ENCODE data around the gene GRB10. TPM values are rescaled to one million over a fixed set of nuclear protein-coding genes. Genes with fewer than 3 reads are reported as not detected.

Gene GRB10
- total RNA-seq, 4 donors from 2014 or later, result 28.5 to 58.0 (median 53.0) TPM

DNA sequence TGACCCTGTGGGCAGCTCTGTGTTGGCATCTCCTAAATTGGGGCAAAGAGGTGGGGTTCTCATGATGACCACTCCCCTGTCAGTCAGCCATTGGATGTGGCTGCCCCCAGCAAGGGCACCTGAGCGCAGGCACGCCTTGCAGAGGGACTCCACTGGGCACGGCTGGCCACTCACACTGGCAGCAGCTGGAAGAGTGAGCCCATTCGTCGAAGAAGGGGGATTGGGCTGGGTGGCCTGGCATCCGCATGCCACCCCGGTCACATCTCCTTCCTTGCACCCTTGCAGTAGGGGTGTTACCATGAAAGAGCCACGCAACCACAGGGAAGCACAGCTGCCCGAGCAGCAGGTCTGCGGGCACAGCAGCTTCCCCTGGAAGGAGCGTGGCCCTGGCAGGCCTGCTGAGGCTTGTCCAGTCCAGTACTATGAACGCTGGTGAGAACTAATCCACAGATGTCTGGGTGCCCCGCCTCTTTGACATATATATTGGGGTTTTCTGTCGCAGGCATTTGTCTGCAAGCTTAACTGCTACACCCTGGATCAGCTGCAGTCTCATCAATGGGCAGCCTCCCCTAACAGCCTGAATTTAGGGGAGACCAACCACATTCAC is 25.7 kb upstream of the GRB10 start:
- WGBS, 2 donors (ENCODE audit: low coverage in 1 of 2), result 100% methylated on average over 1 of the region's 14 CpGs; no CpG with 5 or more reads in 1 of the 2 donors
- Histone ChIP-seq H3K9me3 (no peaks in the 10 kb centered on the region), H3K36me3 (no peaks in the 10 kb centered on the region), H3K27me3 (peaks cover 40% of the 10 kb centered on the region), H3K4me1 (peaks cover 0 to 13% (median 0%) of the 10 kb centered on the region in 3 donors), H3K4me3 (no peak overlapping the region), H3K27ac (no peak overlapping the region)
- TF ChIP-seq POLR2A (IDR thresholded peaks at IDR 0.05) (no peak), EP300 (IDR thresholded peaks at IDR 0.05) (no peak), POLR2AphosphoS5 (IDR thresholded peaks at IDR 0.05) (no peak)
- TF ChIP-seq, protein P1, sequence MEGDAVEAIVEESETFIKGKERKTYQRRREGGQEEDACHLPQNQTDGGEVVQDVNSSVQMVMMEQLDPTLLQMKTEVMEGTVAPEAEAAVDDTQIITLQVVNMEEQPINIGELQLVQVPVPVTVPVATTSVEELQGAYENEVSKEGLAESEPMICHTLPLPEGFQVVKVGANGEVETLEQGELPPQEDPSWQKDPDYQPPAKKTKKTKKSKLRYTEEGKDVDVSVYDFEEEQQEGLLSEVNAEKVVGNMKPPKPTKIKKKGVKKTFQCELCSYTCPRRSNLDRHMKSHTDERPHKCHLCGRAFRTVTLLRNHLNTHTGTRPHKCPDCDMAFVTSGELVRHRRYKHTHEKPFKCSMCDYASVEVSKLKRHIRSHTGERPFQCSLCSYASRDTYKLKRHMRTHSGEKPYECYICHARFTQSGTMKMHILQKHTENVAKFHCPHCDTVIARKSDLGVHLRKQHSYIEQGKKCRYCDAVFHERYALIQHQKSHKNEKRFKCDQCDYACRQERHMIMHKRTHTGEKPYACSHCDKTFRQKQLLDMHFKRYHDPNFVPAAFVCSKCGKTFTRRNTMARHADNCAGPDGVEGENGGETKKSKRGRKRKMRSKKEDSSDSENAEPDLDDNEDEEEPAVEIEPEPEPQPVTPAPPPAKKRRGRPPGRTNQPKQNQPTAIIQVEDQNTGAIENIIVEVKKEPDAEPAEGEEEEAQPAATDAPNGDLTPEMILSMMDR (IDR thresholded peaks at IDR 0.05), result no peak
- ATAC-seq, result no peak

DNA sequence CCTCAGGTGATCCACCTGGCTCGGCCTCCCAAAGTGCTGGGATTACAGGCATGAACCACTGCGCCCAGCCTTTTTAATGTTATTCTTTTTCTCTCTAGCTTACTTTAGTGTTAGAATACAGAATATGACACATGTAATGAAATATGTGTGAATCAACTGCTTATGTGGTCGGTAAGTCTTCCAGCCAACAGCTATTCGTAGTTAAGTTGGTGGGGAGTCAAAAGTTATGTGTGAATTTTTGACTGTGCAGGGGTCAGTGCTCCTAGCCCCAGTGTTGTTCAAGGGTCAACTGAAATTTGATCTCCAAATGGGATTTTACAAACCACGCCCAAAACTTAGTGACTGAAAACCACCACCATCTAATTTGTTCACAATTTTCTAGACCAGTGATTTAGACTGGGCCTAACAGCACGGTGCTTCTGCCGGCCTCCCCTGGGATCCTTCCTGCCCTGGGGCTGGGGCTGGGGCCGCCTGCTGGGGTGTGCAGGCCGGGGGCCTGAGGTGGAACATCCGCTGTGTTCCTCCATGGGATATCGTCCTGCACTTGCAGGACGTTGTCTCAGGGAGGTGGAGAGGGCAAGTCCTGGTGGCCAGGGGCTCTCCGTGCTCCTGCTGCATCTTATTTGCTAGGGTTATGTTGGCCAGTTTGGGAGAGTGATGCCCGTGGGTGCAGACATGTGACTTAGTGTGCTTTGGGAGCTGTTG is 24.5 kb upstream of the GRB10 start:
- ATAC-seq, result no peak
- WGBS, 2 donors (ENCODE audit: low coverage in 1 of 2), result 73 to 95% methylated on average over 3 to 6 of the region's 14 CpGs

DNA sequence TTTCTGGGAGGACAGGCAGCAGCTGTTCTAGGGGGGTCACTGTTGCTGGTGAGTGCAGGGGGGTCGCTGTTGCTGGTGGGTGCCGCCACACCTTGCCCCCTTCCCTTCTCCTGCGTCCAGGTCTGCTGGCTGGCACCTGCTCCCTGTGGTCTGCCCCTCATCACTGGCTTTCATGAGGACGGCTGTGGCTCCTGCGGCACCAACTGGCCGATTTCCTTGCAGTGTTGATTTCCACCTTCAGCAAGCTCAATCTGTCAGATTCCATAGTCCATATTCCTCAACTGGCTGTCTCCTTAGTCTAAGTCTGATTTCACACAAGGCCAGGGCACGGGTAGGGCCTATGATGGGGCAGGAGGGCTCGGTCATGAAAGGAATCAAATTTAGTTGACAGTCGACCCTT is 23.4 kb upstream of the GRB10 start:
- H3K36me3 ChIP-seq, result no peaks in the 10 kb centered on the region
- H3K27ac ChIP-seq, result no peak overlapping the region
- WGBS, 2 donors (ENCODE audit: low coverage in 1 of 2), result 66 to 87% methylated on average over 5 to 6 of the region's 9 CpGs
- TF ChIP-seq, protein P1 (IDR thresholded peaks at IDR 0.05), result no peak
- TF ChIP-seq POLR2AphosphoS5 (IDR thresholded peaks at IDR 0.05) (no peak), EP300 (IDR thresholded peaks at IDR 0.05) (no peak), POLR2A (IDR thresholded peaks at IDR 0.05) (no peak)
- no peaks in the 10 kb centered on the region for H3K4me1 ChIP-seq
- no peaks in the 10 kb centered on the region for H3K9me3 ChIP-seq
- H3K4me3 ChIP-seq, result no peak overlapping the region
- ATAC-seq, result no peak
- H3K27me3 ChIP-seq, result peaks cover 49% of the 10 kb centered on the region

More for the DNA sequence above, 24.5 kb upstream of the GRB10 start:
- no peak overlapping the region for H3K4me3 ChIP-seq
- no peak overlapping the region for H3K27ac ChIP-seq
- H3K4me1 ChIP-seq, result peaks cover 0 to under 1% (median 0%) of the 10 kb centered on the region in 3 donors
- H3K36me3 ChIP-seq, result no peaks in the 10 kb centered on the region
- H3K27me3 ChIP-seq, result peaks cover 43% of the 10 kb centered on the region
- H3K9me3 ChIP-seq, result no peaks in the 10 kb centered on the region
- TF ChIP-seq EP300 (IDR thresholded peaks at IDR 0.05), result no peak
- TF ChIP-seq, protein P1 (IDR thresholded peaks at IDR 0.05), result no peak
- TF ChIP-seq POLR2A (IDR thresholded peaks at IDR 0.05), result no peak
- TF ChIP-seq POLR2AphosphoS5 (IDR thresholded peaks at IDR 0.05), result no peak

DNA sequence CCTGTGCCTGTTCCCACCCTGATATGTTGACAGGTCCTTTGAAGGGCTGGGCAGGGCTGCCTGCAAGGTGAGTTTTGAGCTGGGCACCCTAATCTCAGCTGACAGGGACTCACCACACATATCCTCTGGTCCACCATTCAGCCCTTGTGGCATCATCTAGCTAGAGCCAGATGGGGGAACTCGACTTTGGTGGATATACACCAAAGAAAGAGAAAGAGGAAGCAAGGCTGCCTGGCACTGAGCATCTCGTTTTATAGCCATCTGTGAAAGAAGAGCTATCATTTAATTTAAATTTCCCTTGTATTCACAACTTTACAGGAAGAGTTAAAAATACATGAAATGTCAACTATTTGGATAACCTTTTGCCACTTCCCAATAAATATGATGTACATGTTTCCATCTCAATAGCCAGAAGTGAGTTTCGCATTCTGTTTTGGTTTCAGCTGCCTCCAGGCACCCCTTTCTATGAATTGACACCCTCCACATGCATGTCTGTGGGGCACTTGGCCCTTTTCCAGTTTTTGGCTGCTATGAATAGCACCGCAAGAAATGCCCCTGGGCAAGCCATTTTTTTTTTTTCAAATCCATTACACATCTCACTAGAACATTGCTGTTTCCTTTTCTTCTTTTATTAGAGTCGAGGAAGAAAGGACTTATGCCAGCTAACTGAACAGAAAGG is 22.9 kb upstream of the GRB10 start:
- Histone ChIP-seq H3K4me1 (no peaks in the 10 kb centered on the region), H3K9me3 (no peaks in the 10 kb centered on the region), H3K36me3 (no peaks in the 10 kb centered on the region), H3K27me3 (peaks cover 46% of the 10 kb centered on the region), H3K27ac (no peak overlapping the region), H3K4me3 (no peak overlapping the region)
- TF ChIP-seq, protein P1 (IDR thresholded peaks at IDR 0.05), result no peak
- TF ChIP-seq POLR2A (IDR thresholded peaks at IDR 0.05), result no peak
- no peak for TF ChIP-seq POLR2AphosphoS5 (IDR thresholded peaks at IDR 0.05)
- TF ChIP-seq EP300 (IDR thresholded peaks at IDR 0.05), result no peak
- WGBS, 2 donors (ENCODE audit: low coverage in 1 of 2), result 42 to 60% methylated on average over 5 of the region's 5 CpGs
- ATAC-seq, result no peak

Data from gastroesophageal sphincter (tissue), 4 donors.